Hindlimb muscle (tissue), 1 donor: ENCODE measurements around the gene PSG7. TPM values are rescaled to one million over a fixed set of nuclear protein-coding genes. Genes with fewer than 3 reads are reported as not detected.

Experiments
- polyA plus RNA-seq: library from polyadenylated mRNA; unstranded; fragments of 120-200 nt; gene quantifications from one replicate; pipeline ENCODE4 v1.2.1, GENCODE V29; 2013; ENCODE audit not compliant: insufficient read length

Gene PSG7
- polyA plus RNA-seq, 1 donor: not detected

Other genes with a start within 250 kb of the PSG7 start
- not detected for gene PSG3, start 196.7 kb downstream of the PSG7 start, polyA plus RNA-seq
- not detected for gene PSG8, start 171.5 kb downstream of the PSG7 start, polyA plus RNA-seq
- gene PSG1, start 57.5 kb downstream of the PSG7 start, polyA plus RNA-seq: not detected
- not detected for gene PSG6, start 19.3 kb downstream of the PSG7 start, polyA plus RNA-seq
- 2.7 TPM for gene PSG11, start 89.3 kb upstream of the PSG7 start, polyA plus RNA-seq
- gene PSG2, start 145.5 kb upstream of the PSG7 start, polyA plus RNA-seq: not detected
- gene PSG5, start 249.3 kb upstream of the PSG7 start, polyA plus RNA-seq: 0.18 TPM